GM23338 (cell line): ENCODE results near the gene FUT3. TPM values are rescaled to one million over a fixed set of nuclear protein-coding genes. Genes with fewer than 3 reads are reported as not detected.

Experiments
- EZH2 ChIP-seq: fragments of 200-600 bp; sonication (generic); IDR thresholded peaks from one replicate; pipeline ENCODE4 v1.8.0; 2017; ENCODE audit warnings: antibody characterized with exemption, mild to moderate bottlenecking, low read depth; ENCODE audit not compliant: unreplicated experiment
- EZH2phosphoT487 ChIP-seq: fragments of 200-600 bp; sonication (generic); IDR thresholded peaks from one replicate; pipeline ENCODE4 v1.8.1; 2018; ENCODE audit warnings: antibody characterized with exemption; ENCODE audit not compliant: unreplicated experiment
- STAT1 ChIP-seq: IDR thresholded peaks from one replicate; pipeline ENCODE4 v1.6.1; 2016; ENCODE audit warnings: antibody characterized with exemption; ENCODE audit not compliant: unreplicated experiment
- polyA plus RNA-seq: library from polyadenylated mRNA; unstranded; fragments of >200 nt; fragmentation: Nextera tagmentation; extraction: Ambion mirVana; gene quantifications from 2 replicates; pipeline ENCODE4 v1.2.1, GENCODE V29; 2016
- total RNA-seq: library from RNA; depleted of rRNA; stranded (reverse); fragments of >200 nt; shearing (Covaris generic); gene quantifications from 2 replicates; pipeline ENCODE4 v1.2.3, GENCODE V29; 2014
- TF ChIP-seq, protein P1 (sequence below): fragments of 250-450 bp; sonication (Bioruptor Pico); IDR thresholded peaks from 2 replicates; pipeline ENCODE4 v1.5.0; 2020; ENCODE audit warnings: mild to moderate bottlenecking, moderate library complexity
- TF ChIP-seq, protein P2 (sequence below): IDR thresholded peaks from one replicate; pipeline ENCODE4 v1.6.1; 2018; ENCODE audit warnings: antibody characterized with exemption; ENCODE audit not compliant: unreplicated experiment

Gene FUT3
- total and polyA plus RNA-seq, 2 experiments from 2014 or later = 0.45 TPM; not detected in 1

DNA sequence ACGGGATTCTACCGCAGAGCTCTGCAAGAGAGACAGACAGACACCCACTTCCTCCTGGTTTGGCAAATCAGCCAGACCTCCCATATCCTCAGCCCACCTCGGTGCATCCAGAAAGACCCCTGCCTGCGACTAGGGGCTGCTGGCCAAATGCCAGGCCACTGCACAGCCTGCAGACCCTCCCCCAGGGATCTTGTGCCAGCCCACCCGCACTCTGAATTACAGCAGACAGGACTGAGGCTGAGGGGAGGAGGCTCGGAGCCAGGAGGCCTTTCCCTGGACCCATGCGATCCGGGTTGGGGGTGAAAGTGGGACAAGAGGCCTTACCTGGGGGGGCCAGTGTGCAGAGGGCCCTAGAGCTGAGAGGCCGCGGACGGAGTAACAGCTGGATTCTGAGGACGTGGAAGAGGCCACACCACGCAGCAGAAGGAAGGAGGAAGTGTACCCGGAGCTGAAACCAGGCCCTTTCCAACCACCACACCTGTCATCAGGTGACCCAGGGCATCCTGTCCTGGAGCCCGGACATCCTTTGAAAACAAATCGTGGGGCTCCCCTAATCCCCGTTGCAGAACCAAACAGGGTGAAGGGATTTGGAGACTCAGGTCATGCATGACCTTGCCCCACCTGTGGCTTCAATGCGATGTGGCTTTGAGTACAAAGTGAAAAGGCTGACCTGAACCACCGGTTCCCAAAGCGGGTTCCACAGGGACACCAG, 12.7 kb downstream of the FUT3 start (continued):
- TF ChIP-seq, protein P1, sequence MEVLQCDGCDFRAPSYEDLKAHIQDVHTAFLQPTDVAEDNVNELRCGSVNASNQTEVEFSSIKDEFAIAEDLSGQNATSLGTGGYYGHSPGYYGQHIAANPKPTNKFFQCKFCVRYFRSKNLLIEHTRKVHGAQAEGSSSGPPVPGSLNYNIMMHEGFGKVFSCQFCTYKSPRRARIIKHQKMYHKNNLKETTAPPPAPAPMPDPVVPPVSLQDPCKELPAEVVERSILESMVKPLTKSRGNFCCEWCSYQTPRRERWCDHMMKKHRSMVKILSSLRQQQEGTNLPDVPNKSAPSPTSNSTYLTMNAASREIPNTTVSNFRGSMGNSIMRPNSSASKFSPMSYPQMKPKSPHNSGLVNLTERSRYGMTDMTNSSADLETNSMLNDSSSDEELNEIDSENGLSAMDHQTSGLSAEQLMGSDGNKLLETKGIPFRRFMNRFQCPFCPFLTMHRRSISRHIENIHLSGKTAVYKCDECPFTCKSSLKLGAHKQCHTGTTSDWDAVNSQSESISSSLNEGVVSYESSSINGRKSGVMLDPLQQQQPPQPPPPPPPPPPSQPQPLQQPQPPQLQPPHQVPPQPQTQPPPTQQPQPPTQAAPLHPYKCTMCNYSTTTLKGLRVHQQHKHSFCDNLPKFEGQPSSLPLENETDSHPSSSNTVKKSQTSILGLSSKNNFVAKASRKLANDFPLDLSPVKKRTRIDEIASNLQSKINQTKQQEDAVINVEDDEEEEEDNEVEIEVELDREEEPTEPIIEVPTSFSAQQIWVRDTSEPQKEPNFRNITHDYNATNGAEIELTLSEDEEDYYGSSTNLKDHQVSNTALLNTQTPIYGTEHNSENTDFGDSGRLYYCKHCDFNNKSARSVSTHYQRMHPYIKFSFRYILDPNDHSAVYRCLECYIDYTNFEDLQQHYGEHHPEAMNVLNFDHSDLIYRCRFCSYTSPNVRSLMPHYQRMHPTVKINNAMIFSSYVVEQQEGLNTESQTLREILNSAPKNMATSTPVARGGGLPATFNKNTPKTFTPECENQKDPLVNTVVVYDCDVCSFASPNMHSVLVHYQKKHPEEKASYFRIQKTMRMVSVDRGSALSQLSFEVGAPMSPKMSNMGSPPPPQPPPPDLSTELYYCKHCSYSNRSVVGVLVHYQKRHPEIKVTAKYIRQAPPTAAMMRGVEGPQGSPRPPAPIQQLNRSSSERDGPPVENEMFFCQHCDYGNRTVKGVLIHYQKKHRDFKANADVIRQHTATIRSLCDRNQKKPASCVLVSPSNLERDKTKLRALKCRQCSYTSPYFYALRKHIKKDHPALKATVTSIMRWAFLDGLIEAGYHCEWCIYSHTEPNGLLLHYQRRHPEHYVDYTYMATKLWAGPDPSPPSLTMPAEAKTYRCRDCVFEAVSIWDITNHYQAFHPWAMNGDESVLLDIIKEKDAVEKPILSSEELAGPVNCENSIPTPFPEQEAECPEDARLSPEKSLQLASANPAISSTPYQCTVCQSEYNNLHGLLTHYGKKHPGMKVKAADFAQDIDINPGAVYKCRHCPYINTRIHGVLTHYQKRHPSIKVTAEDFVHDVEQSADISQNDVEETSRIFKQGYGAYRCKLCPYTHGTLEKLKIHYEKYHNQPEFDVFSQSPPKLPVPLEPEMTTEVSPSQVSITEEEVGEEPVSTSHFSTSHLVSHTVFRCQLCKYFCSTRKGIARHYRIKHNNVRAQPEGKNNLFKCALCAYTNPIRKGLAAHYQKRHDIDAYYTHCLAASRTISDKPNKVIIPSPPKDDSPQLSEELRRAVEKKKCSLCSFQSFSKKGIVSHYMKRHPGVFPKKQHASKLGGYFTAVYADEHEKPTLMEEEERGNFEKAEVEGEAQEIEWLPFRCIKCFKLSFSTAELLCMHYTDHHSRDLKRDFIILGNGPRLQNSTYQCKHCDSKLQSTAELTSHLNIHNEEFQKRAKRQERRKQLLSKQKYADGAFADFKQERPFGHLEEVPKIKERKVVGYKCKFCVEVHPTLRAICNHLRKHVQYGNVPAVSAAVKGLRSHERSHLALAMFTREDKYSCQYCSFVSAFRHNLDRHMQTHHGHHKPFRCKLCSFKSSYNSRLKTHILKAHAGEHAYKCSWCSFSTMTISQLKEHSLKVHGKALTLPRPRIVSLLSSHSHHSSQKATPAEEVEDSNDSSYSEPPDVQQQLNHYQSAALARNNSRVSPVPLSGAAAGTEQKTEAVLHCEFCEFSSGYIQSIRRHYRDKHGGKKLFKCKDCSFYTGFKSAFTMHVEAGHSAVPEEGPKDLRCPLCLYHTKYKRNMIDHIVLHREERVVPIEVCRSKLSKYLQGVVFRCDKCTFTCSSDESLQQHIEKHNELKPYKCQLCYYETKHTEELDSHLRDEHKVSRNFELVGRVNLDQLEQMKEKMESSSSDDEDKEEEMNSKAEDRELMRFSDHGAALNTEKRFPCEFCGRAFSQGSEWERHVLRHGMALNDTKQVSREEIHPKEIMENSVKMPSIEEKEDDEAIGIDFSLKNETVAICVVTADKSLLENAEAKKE (CRISPR knock-in tag) = no peak
- no peak for TF ChIP-seq EZH2
- no peak for TF ChIP-seq STAT1
- no peak for TF ChIP-seq EZH2phosphoT487
- TF ChIP-seq, protein P2, sequence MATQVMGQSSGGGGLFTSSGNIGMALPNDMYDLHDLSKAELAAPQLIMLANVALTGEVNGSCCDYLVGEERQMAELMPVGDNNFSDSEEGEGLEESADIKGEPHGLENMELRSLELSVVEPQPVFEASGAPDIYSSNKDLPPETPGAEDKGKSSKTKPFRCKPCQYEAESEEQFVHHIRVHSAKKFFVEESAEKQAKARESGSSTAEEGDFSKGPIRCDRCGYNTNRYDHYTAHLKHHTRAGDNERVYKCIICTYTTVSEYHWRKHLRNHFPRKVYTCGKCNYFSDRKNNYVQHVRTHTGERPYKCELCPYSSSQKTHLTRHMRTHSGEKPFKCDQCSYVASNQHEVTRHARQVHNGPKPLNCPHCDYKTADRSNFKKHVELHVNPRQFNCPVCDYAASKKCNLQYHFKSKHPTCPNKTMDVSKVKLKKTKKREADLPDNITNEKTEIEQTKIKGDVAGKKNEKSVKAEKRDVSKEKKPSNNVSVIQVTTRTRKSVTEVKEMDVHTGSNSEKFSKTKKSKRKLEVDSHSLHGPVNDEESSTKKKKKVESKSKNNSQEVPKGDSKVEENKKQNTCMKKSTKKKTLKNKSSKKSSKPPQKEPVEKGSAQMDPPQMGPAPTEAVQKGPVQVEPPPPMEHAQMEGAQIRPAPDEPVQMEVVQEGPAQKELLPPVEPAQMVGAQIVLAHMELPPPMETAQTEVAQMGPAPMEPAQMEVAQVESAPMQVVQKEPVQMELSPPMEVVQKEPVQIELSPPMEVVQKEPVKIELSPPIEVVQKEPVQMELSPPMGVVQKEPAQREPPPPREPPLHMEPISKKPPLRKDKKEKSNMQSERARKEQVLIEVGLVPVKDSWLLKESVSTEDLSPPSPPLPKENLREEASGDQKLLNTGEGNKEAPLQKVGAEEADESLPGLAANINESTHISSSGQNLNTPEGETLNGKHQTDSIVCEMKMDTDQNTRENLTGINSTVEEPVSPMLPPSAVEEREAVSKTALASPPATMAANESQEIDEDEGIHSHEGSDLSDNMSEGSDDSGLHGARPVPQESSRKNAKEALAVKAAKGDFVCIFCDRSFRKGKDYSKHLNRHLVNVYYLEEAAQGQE = no peak
